Choroid plexus epithelial cell (primary cell): ENCODE data around the gene SH3GLB1.
"Not testable (repeated sequence)": the region's sequence is repeated elsewhere in the genome, so short reads cannot be mapped to it uniquely, and the experiment has no call there.

Source experiments
- DNase-seq: peaks from one replicate; pipeline ENCODE4 v3.0.0-alpha.2; 2010; ENCODE audit warnings: low read depth
- H3K4me3 ChIP-seq: 2 replicates; pipeline ENCODE4 v1.5.1; 2011; ENCODE audit warnings: low read depth, mild to moderate bottlenecking, control low read depth, low read length, moderate library complexity
- TF ChIP-seq, protein P1 (sequence below): conservative IDR thresholded peaks from 2 replicates; pipeline ENCODE4 v1.5.1; 2011; ENCODE audit warnings: low read depth, mild to moderate bottlenecking, control low read depth, inconsistent platforms, low read length, moderate library complexity

Gene SH3GLB1

DNA sequence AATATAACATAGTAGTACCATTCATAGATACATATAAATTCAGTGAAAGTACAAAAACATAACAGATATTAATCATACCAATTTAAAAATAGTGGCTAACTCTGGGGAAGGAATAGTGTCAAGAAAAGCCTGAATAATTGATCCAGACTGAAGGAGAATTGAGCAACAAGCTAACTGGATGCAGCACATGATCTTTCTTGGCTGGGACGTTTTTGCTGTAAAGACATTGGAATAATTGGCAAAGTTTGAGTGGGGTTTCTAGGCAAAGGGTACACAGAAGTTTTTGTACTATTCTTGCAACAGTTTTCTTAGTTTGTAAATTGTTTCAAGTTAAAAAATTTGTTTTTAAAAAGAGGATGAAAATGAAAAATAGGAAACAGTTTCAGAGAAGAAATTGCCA is 2.6 kb upstream of the SH3GLB1 start:
- no peak for DNase-seq
- TF ChIP-seq, protein P1, sequence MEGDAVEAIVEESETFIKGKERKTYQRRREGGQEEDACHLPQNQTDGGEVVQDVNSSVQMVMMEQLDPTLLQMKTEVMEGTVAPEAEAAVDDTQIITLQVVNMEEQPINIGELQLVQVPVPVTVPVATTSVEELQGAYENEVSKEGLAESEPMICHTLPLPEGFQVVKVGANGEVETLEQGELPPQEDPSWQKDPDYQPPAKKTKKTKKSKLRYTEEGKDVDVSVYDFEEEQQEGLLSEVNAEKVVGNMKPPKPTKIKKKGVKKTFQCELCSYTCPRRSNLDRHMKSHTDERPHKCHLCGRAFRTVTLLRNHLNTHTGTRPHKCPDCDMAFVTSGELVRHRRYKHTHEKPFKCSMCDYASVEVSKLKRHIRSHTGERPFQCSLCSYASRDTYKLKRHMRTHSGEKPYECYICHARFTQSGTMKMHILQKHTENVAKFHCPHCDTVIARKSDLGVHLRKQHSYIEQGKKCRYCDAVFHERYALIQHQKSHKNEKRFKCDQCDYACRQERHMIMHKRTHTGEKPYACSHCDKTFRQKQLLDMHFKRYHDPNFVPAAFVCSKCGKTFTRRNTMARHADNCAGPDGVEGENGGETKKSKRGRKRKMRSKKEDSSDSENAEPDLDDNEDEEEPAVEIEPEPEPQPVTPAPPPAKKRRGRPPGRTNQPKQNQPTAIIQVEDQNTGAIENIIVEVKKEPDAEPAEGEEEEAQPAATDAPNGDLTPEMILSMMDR = no peak
- H3K4me3 ChIP-seq = no peak overlapping the region

DNA sequence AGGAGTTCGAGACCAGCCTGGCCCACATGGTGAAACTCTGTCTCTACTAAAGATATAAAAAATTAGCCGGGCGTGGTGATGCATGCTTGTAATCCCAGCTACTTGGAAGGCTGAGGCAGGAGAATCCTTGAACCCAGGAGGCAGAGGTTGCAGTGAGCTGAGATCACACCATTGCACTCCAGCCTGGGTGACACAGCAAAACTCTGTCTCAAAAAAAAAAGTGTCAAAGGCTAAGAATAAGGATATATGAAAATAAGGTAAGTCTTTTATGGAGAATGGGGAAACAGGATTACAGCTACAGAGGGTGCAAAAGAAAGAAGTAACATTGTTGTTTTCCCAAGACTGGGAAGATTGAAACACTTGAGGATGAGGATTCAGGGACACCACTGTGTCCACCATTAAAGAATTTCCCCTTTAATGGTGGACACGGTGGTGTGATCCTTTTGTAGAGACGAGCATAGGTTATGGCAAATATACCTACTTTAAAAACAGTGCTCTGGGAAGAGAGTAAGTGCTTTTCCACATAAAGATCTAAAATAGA is 1.4 kb upstream of the SH3GLB1 start:
- not testable (repeated sequence) for DNase-seq, H3K4me3 ChIP-seq

DNA sequence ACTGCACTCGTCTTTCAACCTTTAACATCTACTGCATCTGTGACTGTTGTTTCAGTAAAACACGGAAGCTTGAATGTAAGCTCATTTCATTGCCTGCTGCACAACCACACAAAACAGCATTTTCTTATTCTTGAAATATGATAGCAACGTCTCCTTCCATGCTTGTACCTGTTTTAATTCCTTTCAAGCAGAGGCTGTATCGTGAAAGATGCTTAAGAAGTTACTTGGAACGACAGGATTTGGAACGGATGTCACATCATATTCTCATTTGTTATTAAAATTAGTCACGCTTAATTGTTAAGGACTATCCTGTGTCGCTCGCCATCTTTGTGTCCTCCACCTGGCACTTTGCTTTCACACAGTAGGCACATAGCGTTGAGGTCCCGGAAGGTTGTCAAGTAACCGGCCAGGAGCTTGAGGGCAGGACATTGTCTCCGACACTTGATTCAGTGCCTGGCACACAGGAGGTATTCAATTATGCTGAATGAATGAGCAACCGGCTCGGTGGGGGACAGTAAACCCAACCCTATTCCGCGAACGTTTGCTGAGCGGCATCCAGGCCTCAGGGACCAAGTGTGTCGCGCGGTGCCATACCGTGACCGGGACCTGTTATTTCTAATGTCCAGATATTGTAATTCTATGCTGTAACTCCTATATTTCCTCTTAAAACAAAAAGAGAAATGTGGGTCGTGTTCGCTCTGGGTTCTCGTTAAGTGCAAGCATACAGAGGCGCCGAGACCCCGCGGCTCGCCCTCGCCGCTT is 499 bp upstream of the SH3GLB1 start:
- TF ChIP-seq, protein P1 = no peak
- peak; percentile 24 for DNase-seq

DNA sequence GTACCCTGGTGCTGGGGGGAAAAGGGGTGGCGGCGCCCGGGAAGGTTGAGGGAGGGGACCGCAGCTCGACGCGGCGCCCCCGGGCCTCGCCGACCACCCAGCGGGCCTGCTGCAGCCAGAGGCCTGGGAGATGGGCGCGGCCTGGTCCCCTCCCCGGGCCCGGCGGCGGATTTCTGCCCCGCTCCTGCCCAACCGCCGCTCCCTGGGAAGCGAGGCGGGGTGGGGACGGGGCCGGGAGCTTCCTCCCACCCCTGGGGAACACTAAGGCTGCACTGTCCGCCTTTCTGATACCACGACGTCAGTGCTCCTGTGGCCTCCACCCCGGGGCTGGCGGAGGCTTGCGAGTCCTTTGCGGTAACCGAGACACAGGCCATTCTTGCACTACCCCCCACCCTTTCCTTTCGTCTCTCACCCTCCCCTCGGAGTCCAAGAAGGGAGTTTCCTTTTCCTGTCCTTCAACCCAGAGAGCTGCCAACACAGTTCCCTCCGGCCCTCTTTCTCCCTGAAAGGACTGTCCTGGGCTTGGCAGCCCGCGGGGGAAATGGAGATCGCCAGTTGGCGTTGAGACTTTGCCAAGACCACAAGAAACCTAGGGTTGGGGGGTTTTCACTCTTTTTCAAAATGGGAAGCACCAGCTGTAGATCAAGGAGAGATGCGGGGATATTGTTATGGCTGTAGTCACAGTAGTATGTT is 742 bp downstream of the SH3GLB1 start:
- peak; percentile 63 for DNase-seq
- H3K4me3 ChIP-seq = peak overlapping the region; percentile 94

More for the DNA sequence above, 499 bp upstream of the SH3GLB1 start:
- H3K4me3 ChIP-seq = peak overlapping the region; percentile 94

DNA sequence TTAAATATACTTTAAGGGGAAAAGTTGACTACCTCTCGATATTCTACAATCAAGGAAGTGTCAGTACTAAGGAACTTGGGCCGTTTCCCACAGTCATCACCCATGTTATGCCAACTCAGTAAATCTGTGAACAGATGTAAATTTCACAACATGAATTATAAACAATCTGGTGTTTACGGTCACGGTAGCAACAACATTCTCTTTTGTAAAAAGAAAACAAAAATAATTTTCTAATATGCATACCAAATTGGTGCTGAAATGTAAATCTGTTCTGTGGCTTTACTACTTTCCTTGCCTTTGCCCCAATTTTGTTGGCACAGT is 1.2 kb downstream of the SH3GLB1 start:
- TF ChIP-seq, protein P1 = no peak
- peak overlapping the region; percentile 94 for H3K4me3 ChIP-seq
- DNase-seq = peak; percentile 22

More for the DNA sequence above, 742 bp downstream of the SH3GLB1 start:
- TF ChIP-seq, protein P1 = no peak

DNA sequence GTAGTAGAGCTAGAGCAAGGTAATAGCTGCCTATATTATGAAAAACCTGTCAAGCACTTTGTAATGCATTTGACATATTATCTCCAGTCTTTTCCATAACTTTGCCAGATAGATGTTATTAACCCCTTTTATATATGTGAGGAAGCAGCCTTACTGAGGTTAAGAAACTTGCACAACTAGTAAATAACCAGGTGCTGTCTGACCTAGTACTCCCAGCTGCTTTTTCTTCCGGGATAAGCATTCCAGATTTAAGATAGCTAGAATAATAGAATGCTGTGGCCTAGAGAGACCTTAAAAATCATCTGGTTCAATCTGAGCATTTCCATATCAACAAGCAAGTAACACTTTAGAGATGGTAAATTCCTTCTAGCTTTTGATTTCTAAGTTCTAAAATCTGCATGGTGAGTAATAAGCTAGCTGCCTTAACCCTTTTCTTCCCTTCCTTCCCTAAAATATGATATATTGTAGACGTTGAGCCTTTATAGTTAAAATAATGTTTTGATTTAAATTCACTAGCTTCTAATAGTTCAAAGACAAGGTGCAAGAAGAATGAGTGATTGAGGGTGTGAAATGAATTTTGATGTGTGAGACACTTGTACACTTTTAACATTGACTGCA is 1.8 kb downstream of the SH3GLB1 start:
- H3K4me3 ChIP-seq = peak overlapping the region; percentile 94
- peak; percentile 13 for DNase-seq
- TF ChIP-seq, protein P1 = no peak

DNA sequence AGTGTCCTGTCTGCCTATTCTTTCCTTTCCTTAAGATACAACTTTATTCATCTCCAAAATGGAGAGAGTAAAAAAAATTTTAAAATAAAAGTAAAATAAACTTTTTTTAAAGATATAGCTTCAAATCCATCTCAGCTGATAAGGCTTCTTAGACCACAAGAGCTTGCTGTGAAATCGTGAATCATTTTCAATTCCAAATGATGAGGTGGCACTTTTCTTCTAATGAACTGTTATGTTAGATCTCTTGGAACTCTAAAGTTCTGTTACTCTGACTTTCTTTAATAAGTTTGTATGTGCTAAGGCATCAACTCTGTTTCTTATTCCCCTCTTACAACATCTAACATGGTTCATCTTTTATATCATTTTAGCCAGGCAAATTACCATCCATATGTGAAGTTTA is 4.5 kb downstream of the SH3GLB1 start:
- H3K4me3 ChIP-seq = no peak overlapping the region
- peak; percentile 47 for DNase-seq
- TF ChIP-seq, protein P1 = no peak
